Measurements from ENCODE around the gene GPR55.

DNA sequence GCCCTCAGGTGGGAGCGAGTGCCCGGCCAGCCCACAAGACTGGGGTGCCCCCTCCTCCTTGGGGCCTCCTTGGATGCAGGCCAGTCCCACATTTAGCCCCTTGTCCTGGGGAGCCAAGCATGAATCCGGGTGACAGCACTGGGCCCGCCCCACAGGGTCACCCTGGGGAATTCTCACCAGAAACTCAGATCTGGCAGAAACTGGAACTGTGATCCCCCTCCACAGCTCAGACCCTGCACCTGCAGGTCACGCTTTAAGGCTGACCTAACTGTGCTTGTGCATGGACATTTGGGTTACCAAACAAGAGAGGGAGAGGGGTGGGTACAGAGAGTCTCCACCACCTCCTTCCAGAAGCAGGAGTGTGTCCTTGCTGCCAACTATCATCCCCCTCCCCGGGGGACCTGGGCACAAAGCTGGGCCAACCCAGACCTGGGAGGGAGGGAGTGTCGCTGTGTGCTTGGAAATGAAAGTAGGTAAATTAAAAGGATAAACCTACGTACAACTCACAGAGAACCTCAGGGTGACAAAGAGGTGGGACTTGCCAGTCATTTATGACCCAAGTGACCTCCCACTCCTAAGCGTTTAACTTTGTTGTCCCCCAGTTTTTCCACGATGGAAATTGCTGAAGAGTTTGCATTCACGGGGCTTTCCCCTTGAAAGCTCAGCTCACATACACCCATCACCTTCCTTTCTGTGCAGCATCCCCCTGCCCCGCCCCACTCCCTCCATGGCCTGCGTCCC, 51.2 kb downstream of the GPR55 start:
- TF ChIP-seq CTCF (IDR thresholded peaks at IDR 0.05) (no peak), POLR2A (IDR thresholded peaks at IDR 0.05) (no peak)
